NCI-H1436 (cell line): Measurements from ENCODE around the gene RSPO3.
"Not testable (repeated sequence)": the region's sequence is repeated elsewhere in the genome, so short reads cannot be mapped to it uniquely, and the experiment has no call there.

Experiments
- DNase-seq: peaks from one replicate; lab custom pipeline; 2025; lab: John Stamatoyannopoulos, UW

Gene RSPO3

GRCh38 chr6:127205036-127205435 lies 86.6 kb downstream of the RSPO3 start:
- DNase-seq = no peak

GRCh38 chr6:127206531-127207095 lies 88.1 kb downstream of the RSPO3 start:
- DNase-seq = no peak

- DNase-seq = no peak
Observed at GRCh38 chr6:127207591-127208120, 89.2 kb downstream of the RSPO3 start.

- DNase-seq = no peak
Observed at GRCh38 chr6:127210725-127211124, 92.3 kb downstream of the RSPO3 start.

- DNase-seq = no peak
Observed at GRCh38 chr6:127212376-127212775, 93.9 kb downstream of the RSPO3 start.

GRCh38 chr6:127214032-127214431 lies 95.6 kb downstream of the RSPO3 start:
- not testable (repeated sequence) for DNase-seq

GRCh38 chr6:127214531-127214930 lies 96.1 kb downstream of the RSPO3 start:
- not testable (repeated sequence) for DNase-seq

- no peak for DNase-seq
Observed at GRCh38 chr6:127215931-127216330, 97.5 kb downstream of the RSPO3 start.

GRCh38 chr6:127216810-127217789 lies 98.6 kb downstream of the RSPO3 start:
- DNase-seq = no peak

GRCh38 chr6:127219869-127220268 lies 101.4 kb downstream of the RSPO3 start:
- DNase-seq = no peak

- DNase-seq = no peak
Observed at GRCh38 chr6:127221201-127221600, 102.7 kb downstream of the RSPO3 start.

GRCh38 chr6:127222418-127222817 lies 103.9 kb downstream of the RSPO3 start:
- no peak for DNase-seq

- no peak for DNase-seq
Observed at GRCh38 chr6:127225497-127225896, 107.0 kb downstream of the RSPO3 start.

GRCh38 chr6:127233819-127234218 lies 115.3 kb downstream of the RSPO3 start:
- DNase-seq = not testable (repeated sequence)

GRCh38 chr6:127243501-127243900 lies 125.0 kb downstream of the RSPO3 start:
- no peak for DNase-seq
